ENCODE data around the gene STARD4. TPM values are rescaled to one million over a fixed set of nuclear protein-coding genes. Genes with fewer than 3 reads are reported as not detected.

Gene STARD4
- total and polyA plus RNA-seq, 4 donors, result 10.1 to 61.2 (median 34.1) TPM

GRCh38 chr5:111447822-111448221 lies 64.5 kb downstream of the STARD4 start (continued):
- TF ChIP-seq, protein P1, sequence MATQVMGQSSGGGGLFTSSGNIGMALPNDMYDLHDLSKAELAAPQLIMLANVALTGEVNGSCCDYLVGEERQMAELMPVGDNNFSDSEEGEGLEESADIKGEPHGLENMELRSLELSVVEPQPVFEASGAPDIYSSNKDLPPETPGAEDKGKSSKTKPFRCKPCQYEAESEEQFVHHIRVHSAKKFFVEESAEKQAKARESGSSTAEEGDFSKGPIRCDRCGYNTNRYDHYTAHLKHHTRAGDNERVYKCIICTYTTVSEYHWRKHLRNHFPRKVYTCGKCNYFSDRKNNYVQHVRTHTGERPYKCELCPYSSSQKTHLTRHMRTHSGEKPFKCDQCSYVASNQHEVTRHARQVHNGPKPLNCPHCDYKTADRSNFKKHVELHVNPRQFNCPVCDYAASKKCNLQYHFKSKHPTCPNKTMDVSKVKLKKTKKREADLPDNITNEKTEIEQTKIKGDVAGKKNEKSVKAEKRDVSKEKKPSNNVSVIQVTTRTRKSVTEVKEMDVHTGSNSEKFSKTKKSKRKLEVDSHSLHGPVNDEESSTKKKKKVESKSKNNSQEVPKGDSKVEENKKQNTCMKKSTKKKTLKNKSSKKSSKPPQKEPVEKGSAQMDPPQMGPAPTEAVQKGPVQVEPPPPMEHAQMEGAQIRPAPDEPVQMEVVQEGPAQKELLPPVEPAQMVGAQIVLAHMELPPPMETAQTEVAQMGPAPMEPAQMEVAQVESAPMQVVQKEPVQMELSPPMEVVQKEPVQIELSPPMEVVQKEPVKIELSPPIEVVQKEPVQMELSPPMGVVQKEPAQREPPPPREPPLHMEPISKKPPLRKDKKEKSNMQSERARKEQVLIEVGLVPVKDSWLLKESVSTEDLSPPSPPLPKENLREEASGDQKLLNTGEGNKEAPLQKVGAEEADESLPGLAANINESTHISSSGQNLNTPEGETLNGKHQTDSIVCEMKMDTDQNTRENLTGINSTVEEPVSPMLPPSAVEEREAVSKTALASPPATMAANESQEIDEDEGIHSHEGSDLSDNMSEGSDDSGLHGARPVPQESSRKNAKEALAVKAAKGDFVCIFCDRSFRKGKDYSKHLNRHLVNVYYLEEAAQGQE (IDR thresholded peaks at IDR 0.05), result no peak

- DNase-seq (ENCODE audit: low spot score), result no peak
- Histone ChIP-seq H3K9ac (ENCODE audit: low read depth in 1 of 2, low read length in 2 of 2) (no peak overlapping the region), H3K4me1 (ENCODE audit: control insufficient read depth in 4 of 4, insufficient read depth in 4 of 4, low read length in 3 of 4) (no peaks in the 10 kb centered on the region), H3K27ac (ENCODE audit: low read depth in 1 of 2, low read length in 2 of 2) (no peak overlapping the region), H3K27me3 (ENCODE audit: control insufficient read depth in 4 of 4, insufficient read depth in 4 of 4, low read length in 3 of 4) (no peaks in the 10 kb centered on the region), H3K4me3 (ENCODE audit: low read depth in 1 of 3, low read length in 3 of 3) (no peak overlapping the region), H3K36me3 (ENCODE audit: control insufficient read depth in 4 of 4, insufficient read depth in 3 of 4, low read depth in 1 of 4, low read length in 3 of 4) (no peaks in the 10 kb centered on the region), H3K9me3 (ENCODE audit: control insufficient read depth in 4 of 4, low read length in 3 of 4) (no peaks in the 10 kb centered on the region)
- no peak for TF ChIP-seq SP1 (IDR thresholded peaks at IDR 0.05)
- TF ChIP-seq YY1 (IDR thresholded peaks at IDR 0.05), result no peak
- no peak for TF ChIP-seq RAD21 (IDR thresholded peaks at IDR 0.05)
- no peak for TF ChIP-seq FOXA1 (IDR thresholded peaks at IDR 0.05)
- TF ChIP-seq NR2F2 (IDR thresholded peaks at IDR 0.05), result no peak
- TF ChIP-seq JUND (IDR thresholded peaks at IDR 0.05), result no peak
- no peak for TF ChIP-seq ZBTB33 (IDR thresholded peaks at IDR 0.05)
- 68% methylated on average over 1 of the region's 1 CpG for WGBS
These were observed 65.2 kb downstream of the STARD4 start for GRCh38 chr5:111447099-111447498.

Other genes with a start within 250 kb of the STARD4 start
- 10 to 100 TPM; 12.6 to 82.7 TPM for gene NREP, start 244.7 kb upstream of the STARD4 start, total RNA-seq
- 1 to 10 TPM; 3.0 to 7.0 TPM for gene NREP, start 244.7 kb upstream of the STARD4 start, polyA plus RNA-seq

Measured in liver (tissue), 9 donors.